BLaER1 (cell line): ENCODE measurements around the gene RCAN2.

Source experiments
- H3K27ac ChIP-seq: shearing (Covaris generic); formaldehyde crosslinking; 2 replicates; pipeline ENCODE4 v1.8.1; 2022
- H3K27me3 ChIP-seq: shearing (Covaris generic); formaldehyde crosslinking; 2 replicates; pipeline ENCODE4 v1.8.1; 2022
- H3K36me3 ChIP-seq: shearing (Covaris generic); formaldehyde crosslinking; 2 replicates; pipeline ENCODE4 v1.8.1; 2022
- H3K4me1 ChIP-seq: shearing (Covaris generic); formaldehyde crosslinking; 2 replicates; pipeline ENCODE4 v1.8.1; 2022
- H3K4me2 ChIP-seq: shearing (Covaris generic); formaldehyde crosslinking; 2 replicates; pipeline ENCODE4 v1.8.1; 2022
- H3K4me3 ChIP-seq: shearing (Covaris generic); formaldehyde crosslinking; 2 replicates; pipeline ENCODE4 v1.8.1; 2022
- H3K9ac ChIP-seq: shearing (Covaris generic); formaldehyde crosslinking; 2 replicates; pipeline ENCODE4 v1.8.1; 2022
- H3K9me3 ChIP-seq: shearing (Covaris generic); formaldehyde crosslinking; 2 replicates; pipeline ENCODE4 v1.8.1; 2022
- H4K20me1 ChIP-seq: shearing (Covaris generic); formaldehyde crosslinking; 2 replicates; pipeline ENCODE4 v1.8.1; 2022
- Cebpa-rat ChIP-seq: shearing (Covaris generic); IDR thresholded peaks from 2 replicates; pipeline ENCODE4 v1.8.1; 2022

RCAN2 gene

DNA sequence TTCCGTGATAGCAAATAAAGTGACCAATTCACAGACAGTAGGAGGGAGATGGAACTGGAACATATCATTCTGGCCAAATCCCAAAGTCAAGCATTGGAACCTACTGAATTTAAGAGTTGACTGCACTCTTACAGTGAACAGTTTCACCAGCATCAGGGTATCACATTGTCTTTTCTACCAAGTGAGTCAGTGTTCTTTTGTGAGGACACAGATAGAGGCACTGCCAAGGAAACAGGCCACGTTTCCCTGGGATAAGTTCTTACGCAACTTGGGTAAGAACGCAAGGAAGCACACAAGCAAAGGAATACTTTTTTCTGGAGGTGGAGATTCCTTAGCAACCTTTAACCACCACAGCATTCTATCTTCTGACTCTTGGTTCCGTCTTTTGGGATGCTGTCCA, 291.9 kb downstream of the RCAN2 start:
- Histone ChIP-seq H3K9me3 (no peaks in the 10 kb centered on the region), H3K27ac (no peak overlapping the region), H3K27me3 (no peaks in the 10 kb centered on the region), H3K36me3 (no peaks in the 10 kb centered on the region), H3K4me1 (no peaks in the 10 kb centered on the region), H3K9ac (no peak overlapping the region), H4K20me1 (no peaks in the 10 kb centered on the region), H3K4me2 (no peak overlapping the region), H3K4me3 (no peak overlapping the region)
- no peak for TF ChIP-seq Cebpa-rat

DNA sequence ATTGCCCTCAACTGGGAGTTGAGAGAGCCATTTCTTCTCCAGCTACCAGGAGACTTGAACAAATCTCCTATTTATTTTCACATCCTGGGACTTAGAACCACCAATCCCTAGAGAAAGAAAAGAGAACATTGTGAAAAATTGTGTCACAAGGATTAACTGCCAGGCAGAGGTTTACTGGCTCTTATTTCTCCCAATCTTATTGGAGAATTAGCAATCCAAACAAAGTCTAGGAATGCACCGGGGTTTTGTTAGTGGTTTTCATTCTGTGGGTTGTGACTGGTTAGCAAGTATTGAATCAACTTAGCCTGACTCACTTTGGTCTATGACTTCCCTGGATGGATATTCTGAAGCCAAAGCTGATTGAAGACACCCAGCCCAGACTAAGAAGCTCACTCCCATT, 299.3 kb downstream of the RCAN2 start:
- Histone ChIP-seq H3K36me3 (no peaks in the 10 kb centered on the region), H3K27me3 (no peaks in the 10 kb centered on the region), H4K20me1 (no peaks in the 10 kb centered on the region), H3K9me3 (no peaks in the 10 kb centered on the region), H3K27ac (no peak overlapping the region), H3K4me3 (no peak overlapping the region), H3K9ac (no peak overlapping the region), H3K4me1 (no peaks in the 10 kb centered on the region), H3K4me2 (no peak overlapping the region)
- TF ChIP-seq Cebpa-rat = no peak

DNA sequence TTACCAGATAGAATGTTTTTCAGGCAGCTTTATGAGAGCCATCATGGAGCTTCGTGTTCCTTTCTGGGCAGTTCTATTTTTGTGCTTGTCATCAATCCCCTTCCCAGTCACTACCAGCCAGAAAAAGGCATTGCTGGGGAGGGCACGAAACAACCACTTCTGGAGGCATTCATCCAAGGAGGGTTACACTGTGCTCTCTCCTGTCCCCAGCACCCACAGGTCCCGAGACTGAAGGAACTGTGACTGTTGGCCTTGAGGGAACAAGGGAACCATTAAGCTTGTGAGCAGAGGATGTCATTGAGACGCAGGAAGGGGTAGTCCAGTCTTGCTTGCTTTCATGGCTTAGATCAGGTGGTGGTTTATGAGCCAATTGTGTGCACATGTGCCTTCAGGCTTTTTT, 300.4 kb downstream of the RCAN2 start:
- Histone ChIP-seq H3K9me3 (no peaks in the 10 kb centered on the region), H3K4me1 (no peaks in the 10 kb centered on the region), H3K9ac (no peak overlapping the region), H3K4me2 (no peak overlapping the region), H3K27ac (no peak overlapping the region), H3K4me3 (no peak overlapping the region), H3K36me3 (no peaks in the 10 kb centered on the region), H3K27me3 (no peaks in the 10 kb centered on the region), H4K20me1 (no peaks in the 10 kb centered on the region)
- TF ChIP-seq Cebpa-rat = no peak

DNA sequence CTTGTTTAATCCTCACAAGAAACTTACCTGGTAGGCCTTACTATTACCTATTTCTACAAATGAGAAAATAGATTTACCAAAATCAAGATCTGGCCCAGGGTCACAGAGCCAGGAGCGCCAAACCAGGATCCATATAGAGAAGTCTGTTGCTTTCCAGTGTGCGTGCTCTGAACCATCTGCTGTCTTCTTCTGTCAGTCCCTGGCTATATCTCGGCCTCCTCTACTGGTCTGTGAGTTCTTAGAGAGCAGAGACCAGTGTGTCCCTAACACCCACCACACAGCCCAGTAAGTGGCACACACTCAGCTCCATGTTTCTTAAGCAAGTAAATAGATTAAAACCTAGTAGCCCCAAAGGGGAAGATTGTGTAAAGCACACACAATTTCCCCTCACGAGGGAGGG, 301.5 kb downstream of the RCAN2 start:
- H3K9ac ChIP-seq = no peak overlapping the region
- H3K36me3 ChIP-seq = no peaks in the 10 kb centered on the region
- H3K4me1 ChIP-seq = no peaks in the 10 kb centered on the region
- H3K4me3 ChIP-seq = no peak overlapping the region
- no peaks in the 10 kb centered on the region for H3K9me3 ChIP-seq
- TF ChIP-seq Cebpa-rat = no peak
- no peak overlapping the region for H3K4me2 ChIP-seq
- no peaks in the 10 kb centered on the region for H4K20me1 ChIP-seq
- H3K27me3 ChIP-seq = no peaks in the 10 kb centered on the region
- no peak overlapping the region for H3K27ac ChIP-seq

DNA sequence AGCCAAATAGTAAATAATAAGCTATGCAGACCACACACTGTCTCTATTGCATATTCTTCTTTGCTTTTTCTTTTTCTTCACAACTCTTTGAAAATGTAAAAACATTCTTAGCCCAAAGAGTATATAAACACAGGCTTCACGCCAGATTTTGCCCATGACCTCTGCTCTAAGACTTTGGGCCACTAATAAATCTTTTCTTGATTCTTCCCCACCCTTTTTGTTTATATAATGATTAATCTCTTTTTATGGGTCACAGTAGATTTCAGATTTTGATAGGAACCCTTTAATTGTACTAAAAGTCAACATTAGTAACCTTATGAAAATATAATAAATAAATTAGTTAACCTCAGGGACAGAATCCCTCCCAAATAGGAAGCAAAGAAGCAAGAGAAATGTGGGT, 304.7 kb downstream of the RCAN2 start:
- Histone ChIP-seq H3K4me1 (no peaks in the 10 kb centered on the region), H3K9ac (no peak overlapping the region), H3K4me2 (no peak overlapping the region), H3K27me3 (no peaks in the 10 kb centered on the region), H3K36me3 (no peaks in the 10 kb centered on the region), H4K20me1 (no peaks in the 10 kb centered on the region), H3K9me3 (no peaks in the 10 kb centered on the region), H3K27ac (no peak overlapping the region), H3K4me3 (no peak overlapping the region)
- no peak for TF ChIP-seq Cebpa-rat

DNA sequence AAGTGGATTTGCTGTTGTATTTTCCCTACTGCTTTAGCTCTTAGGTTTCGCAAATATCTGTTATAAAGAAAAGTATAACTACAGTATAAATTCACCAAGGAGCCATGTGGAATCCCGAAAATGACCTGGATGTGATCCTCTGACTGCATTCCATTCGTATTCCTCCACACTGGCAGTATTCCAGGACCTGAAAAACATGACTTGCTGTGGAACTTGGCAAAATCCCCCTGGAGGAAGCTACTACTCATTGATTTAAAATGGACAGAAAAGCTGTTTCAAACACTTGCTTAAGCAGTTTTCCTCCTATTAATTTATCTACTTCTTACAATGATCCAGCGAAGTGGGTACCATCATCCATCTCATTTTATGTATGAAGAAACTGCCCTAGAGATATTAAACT, 307.1 kb downstream of the RCAN2 start:
- H3K9ac ChIP-seq = no peak overlapping the region
- H3K4me1 ChIP-seq = no peaks in the 10 kb centered on the region
- H4K20me1 ChIP-seq = no peaks in the 10 kb centered on the region
- H3K4me3 ChIP-seq = no peak overlapping the region
- no peak overlapping the region for H3K27ac ChIP-seq
- no peaks in the 10 kb centered on the region for H3K36me3 ChIP-seq
- no peak overlapping the region for H3K4me2 ChIP-seq
- no peak for TF ChIP-seq Cebpa-rat
- no peaks in the 10 kb centered on the region for H3K9me3 ChIP-seq
- no peaks in the 10 kb centered on the region for H3K27me3 ChIP-seq

DNA sequence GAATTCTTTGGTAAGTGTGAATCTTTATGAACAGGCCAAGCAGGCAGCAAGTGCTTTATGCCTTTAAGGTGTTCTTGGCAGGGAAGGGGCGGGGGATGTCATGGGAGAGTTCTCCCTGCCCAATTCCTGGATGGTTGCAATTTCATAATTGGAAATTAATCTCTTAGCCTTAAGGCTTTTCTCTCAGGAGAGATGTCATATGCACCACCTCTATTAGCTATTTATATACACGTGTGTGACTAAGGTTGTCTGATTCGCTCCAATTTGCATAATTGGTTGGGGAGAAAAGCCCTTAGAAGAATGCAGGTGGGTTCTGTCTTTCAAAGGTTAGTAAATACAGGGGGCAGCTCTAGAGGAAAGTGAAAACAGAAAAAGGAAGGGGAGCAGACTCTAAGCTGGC, 315.3 kb downstream of the RCAN2 start:
- Histone ChIP-seq H3K4me3 (no peak overlapping the region), H3K27ac (no peak overlapping the region), H3K27me3 (no peaks in the 10 kb centered on the region), H4K20me1 (no peaks in the 10 kb centered on the region), H3K9ac (no peak overlapping the region), H3K4me2 (no peak overlapping the region), H3K36me3 (no peaks in the 10 kb centered on the region), H3K9me3 (no peaks in the 10 kb centered on the region), H3K4me1 (no peaks in the 10 kb centered on the region)
- no peak for TF ChIP-seq Cebpa-rat

DNA sequence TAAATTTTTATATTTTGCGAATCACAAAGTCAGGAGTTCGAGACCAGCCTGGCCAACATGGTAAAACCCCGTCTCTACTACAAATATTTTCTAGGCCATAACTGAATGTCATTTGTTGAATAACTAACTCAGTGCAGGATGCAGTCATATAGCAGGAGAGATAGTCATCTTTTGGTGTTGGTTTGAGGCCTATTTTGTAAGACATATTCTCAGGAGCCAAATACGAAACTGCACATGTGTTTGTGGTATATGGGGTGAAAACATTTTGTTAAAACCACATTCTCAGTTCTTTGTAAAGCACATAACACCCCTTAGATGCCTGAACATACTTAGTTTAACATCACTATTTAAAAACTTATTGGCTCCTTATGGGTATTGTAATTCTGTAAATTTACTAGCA, 315.8 kb downstream of the RCAN2 start:
- no peak overlapping the region for H3K9ac ChIP-seq
- H3K4me1 ChIP-seq = no peaks in the 10 kb centered on the region
- peaks cover 4% of the 10 kb centered on the region; the same call in 1 of the 2 replicates for H3K9me3 ChIP-seq
- H4K20me1 ChIP-seq = no peaks in the 10 kb centered on the region
- H3K4me3 ChIP-seq = no peak overlapping the region
- H3K36me3 ChIP-seq = no peaks in the 10 kb centered on the region
- no peak overlapping the region for H3K27ac ChIP-seq
- no peaks in the 10 kb centered on the region for H3K27me3 ChIP-seq
- no peak for TF ChIP-seq Cebpa-rat
- H3K4me2 ChIP-seq = no peak overlapping the region

DNA sequence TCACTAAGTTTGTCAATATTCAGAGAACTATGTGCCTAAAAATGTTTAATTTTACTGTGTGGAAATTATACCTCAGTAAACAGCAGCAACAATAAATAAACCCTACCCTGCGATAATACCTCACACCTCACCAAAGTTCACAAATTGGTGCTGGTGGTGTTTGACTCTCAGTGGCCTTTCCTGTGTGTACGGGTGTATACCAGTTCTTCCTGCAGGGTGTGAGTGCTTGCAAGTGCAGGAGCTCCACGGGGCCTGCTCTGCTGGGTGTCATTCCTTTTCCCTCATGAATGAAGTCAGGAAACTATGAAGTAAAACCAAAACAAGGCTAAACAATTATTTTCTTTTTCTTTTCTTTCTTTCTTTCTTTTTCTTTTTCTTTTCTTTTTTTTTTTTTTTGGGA, 316.3 kb downstream of the RCAN2 start:
- Histone ChIP-seq H4K20me1 (no peaks in the 10 kb centered on the region), H3K4me1 (no peaks in the 10 kb centered on the region), H3K4me2 (no peak overlapping the region), H3K27ac (no peak overlapping the region), H3K9ac (no peak overlapping the region), H3K4me3 (no peak overlapping the region), H3K27me3 (no peaks in the 10 kb centered on the region), H3K36me3 (no peaks in the 10 kb centered on the region), H3K9me3 (peaks cover 5% of the 10 kb centered on the region; the same call in 1 of the 2 replicates)
- no peak for TF ChIP-seq Cebpa-rat

DNA sequence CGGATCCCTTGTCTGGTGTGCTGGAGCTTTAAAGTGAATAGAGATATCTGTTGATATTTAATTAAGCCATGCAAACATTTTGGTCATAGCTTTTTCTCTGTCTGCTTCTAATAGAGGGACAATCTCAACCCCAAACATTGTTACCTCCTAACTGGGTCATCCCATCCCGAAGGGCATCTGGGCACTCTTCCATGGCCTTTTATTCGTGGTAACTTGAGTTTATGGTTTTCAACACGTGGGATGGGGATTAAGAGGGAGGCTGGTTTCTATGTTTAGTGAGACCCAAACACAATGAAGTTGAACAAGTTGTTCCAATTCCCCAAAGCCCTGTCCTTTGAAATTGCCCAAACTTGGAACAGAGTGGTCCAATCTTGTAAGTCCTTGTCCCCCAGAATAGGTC, 319.1 kb downstream of the RCAN2 start:
- H3K4me2 ChIP-seq = no peak overlapping the region
- H3K27ac ChIP-seq = no peak overlapping the region
- no peaks in the 10 kb centered on the region for H4K20me1 ChIP-seq
- H3K9ac ChIP-seq = no peak overlapping the region
- no peak for TF ChIP-seq Cebpa-rat
- H3K9me3 ChIP-seq = peaks cover 5% of the 10 kb centered on the region; the same call in 1 of the 2 replicates
- H3K27me3 ChIP-seq = no peaks in the 10 kb centered on the region
- H3K36me3 ChIP-seq = no peaks in the 10 kb centered on the region
- no peaks in the 10 kb centered on the region for H3K4me1 ChIP-seq
- H3K4me3 ChIP-seq = no peak overlapping the region
